Endodermal cell (in vitro differentiated cells): ENCODE results near the gene ZFR2. TPM values are rescaled to one million over a fixed set of nuclear protein-coding genes. Genes with fewer than 3 reads are reported as not detected.

Source experiments
- DNase-seq: peaks from one replicate; pipeline ENCODE4 v3.0.0-alpha.2; 2017
- H3K27ac ChIP-seq: 2 replicates; pipeline ENCODE4 v1.5.1; 2013; ENCODE audit warnings: mild to moderate bottlenecking, low read depth, low read length, moderate library complexity
- H3K27me3 ChIP-seq: 2 replicates; pipeline ENCODE4 v1.6.1; 2013; ENCODE audit warnings: mild to moderate bottlenecking, low read length, moderate library complexity; ENCODE audit not compliant: insufficient read depth, control insufficient read depth, poor library complexity, severe bottlenecking
- H3K36me3 ChIP-seq: 2 replicates; pipeline ENCODE4 v1.7.0; 2013; ENCODE audit warnings: mild to moderate bottlenecking, low read length, moderate library complexity; ENCODE audit not compliant: control insufficient read depth, insufficient read depth
- H3K4me1 ChIP-seq: one replicate; pipeline ENCODE4 v1.7.0; 2013; ENCODE audit warnings: low read length; ENCODE audit not compliant: control insufficient read depth, insufficient read depth
- H3K4me3 ChIP-seq: 2 replicates; pipeline ENCODE4 v1.5.1; 2013; ENCODE audit warnings: mild to moderate bottlenecking, low read length, moderate library complexity
- H3K9ac ChIP-seq: 2 replicates; pipeline ENCODE4 v1.6.1; 2013; ENCODE audit warnings: mild to moderate bottlenecking, low read length, moderate library complexity; ENCODE audit not compliant: poor library complexity, severe bottlenecking; ENCODE audit errors: extremely low read depth
- H3K9me3 ChIP-seq: 2 replicates; pipeline ENCODE4 v1.6.1; 2013; ENCODE audit warnings: mild to moderate bottlenecking, low read length, moderate library complexity; ENCODE audit not compliant: control insufficient read depth
- H3K27ac Mint-ChIP-seq: 2 replicates; pipeline ENCODE4 v1.8.0; 2020; ENCODE audit warnings: mixed read lengths
- H3K27me3 Mint-ChIP-seq: 2 replicates; pipeline ENCODE4 v1.8.0; 2021; ENCODE audit warnings: mild to moderate bottlenecking, mixed read lengths; ENCODE audit not compliant: insufficient read depth
- H3K36me3 Mint-ChIP-seq: 2 replicates; pipeline ENCODE4 v1.8.0; 2020; ENCODE audit warnings: low read depth, mixed read lengths
- H3K4me1 Mint-ChIP-seq: 2 replicates; pipeline ENCODE4 v1.8.0; 2020; ENCODE audit warnings: mixed read lengths
- H3K4me3 Mint-ChIP-seq: 2 replicates; pipeline ENCODE4 v1.8.0; 2020; ENCODE audit warnings: mild to moderate bottlenecking, moderate library complexity, mixed read lengths
- H3K9me3 Mint-ChIP-seq: 2 replicates; pipeline ENCODE4 v1.8.0; 2020; ENCODE audit warnings: mild to moderate bottlenecking, mixed read lengths
- CTCF ChIP-seq: fragments of 200-600 bp; sonication (generic); conservative IDR thresholded peaks from 2 replicates; pipeline ENCODE4 v1.5.0; 2021; ENCODE audit warnings: antibody characterized with exemption, mild to moderate bottlenecking
- WGBS, 2 experiments: methylation state at CpG; one replicate each; pipeline versions ENCODE4 v1.1.5 to v1.1.7; 2013; ENCODE audit warnings: missing lambda C conversion rate in 2 of 2, mixed read lengths in 1 of 2; ENCODE audit not compliant: insufficient coverage in 1 of 2, insufficient read length in 1 of 2; 5-methylcytosine and 5-hydroxymethylcytosine counted together
- total RNA-seq, 2 donors: library from RNA; stranded (reverse); fragmentation: NEBNext Ultra II Directional in 1 of 2; extraction: Animal tissue kit (Norgen Biotek cat#: 25700) in 1 of 2; gene quantifications; 2 replicates in 1 of 2; 3 replicates in 1 of 2; pipeline ENCODE4 v1.2.1, GENCODE V29; 2021

The ZFR2 gene
- total RNA-seq, 2 donors from 2014 or later, result 16.4 to 24.6 TPM

- DNase-seq, result peak; percentile 49
Observed at GRCh38 chr19:3784607-3785450, 84.0 kb downstream of the ZFR2 start.

GRCh38 chr19:3783660-3784584 is 84.9 kb downstream of the ZFR2 start:
- peak; percentile 70 for TF ChIP-seq CTCF
- no peak overlapping the region for H3K27ac ChIP-seq
- H3K36me3 ChIP-seq, result no peaks in the 10 kb centered on the region
- Mint-ChIP-seq H3K9me3 (peaks cover 21% of the 10 kb centered on the region), H3K36me3 (peaks cover 9% of the 10 kb centered on the region), H3K27me3 (peaks cover 51% of the 10 kb centered on the region), H3K27ac (no peak overlapping the region), H3K4me1 (no peaks in the 10 kb centered on the region), H3K4me3 (peak overlapping the region; percentile 55)
- H3K4me3 ChIP-seq, result no peak overlapping the region
- no peaks in the 10 kb centered on the region for H3K4me1 ChIP-seq
- peaks cover 30% of the 10 kb centered on the region for H3K27me3 ChIP-seq
- no peak overlapping the region for H3K9ac ChIP-seq
- peaks cover 20% of the 10 kb centered on the region for H3K9me3 ChIP-seq
- peak; percentile 86 for DNase-seq
- WGBS, 2 experiments, result 61 to 76% methylated on average over 26 to 49 of the region's 49 CpGs

More at GRCh38 chr19:3784607-3785450, 84.0 kb downstream of the ZFR2 start:
- peaks cover 20% of the 10 kb centered on the region for H3K9me3 ChIP-seq
- Mint-ChIP-seq H3K27ac (no peak overlapping the region), H3K4me1 (no peaks in the 10 kb centered on the region), H3K36me3 (peaks cover 9% of the 10 kb centered on the region), H3K27me3 (peaks cover 53% of the 10 kb centered on the region), H3K4me3 (peak overlapping the region; percentile 55), H3K9me3 (peaks cover 21% of the 10 kb centered on the region)
- H3K36me3 ChIP-seq, result no peaks in the 10 kb centered on the region
- TF ChIP-seq CTCF, result no peak
- WGBS, 2 experiments, result 45 to 54% methylated on average over 14 to 25 of the region's 25 CpGs
- no peak overlapping the region for H3K9ac ChIP-seq
- peaks cover 30% of the 10 kb centered on the region for H3K27me3 ChIP-seq
- no peak overlapping the region for H3K27ac ChIP-seq
- H3K4me1 ChIP-seq, result no peaks in the 10 kb centered on the region
- peak overlapping the region; percentile 65 for H3K4me3 ChIP-seq

GRCh38 chr19:3782903-3783302 is 85.9 kb downstream of the ZFR2 start:
- Mint-ChIP-seq H3K27ac (no peak overlapping the region), H3K27me3 (peaks cover 51% of the 10 kb centered on the region), H3K4me1 (no peaks in the 10 kb centered on the region), H3K9me3 (peaks cover 21% of the 10 kb centered on the region), H3K36me3 (peaks cover 9% of the 10 kb centered on the region), H3K4me3 (no peak overlapping the region)
- no peak overlapping the region for H3K4me3 ChIP-seq
- no peak overlapping the region for H3K27ac ChIP-seq
- H3K9ac ChIP-seq, result no peak overlapping the region
- H3K9me3 ChIP-seq, result peaks cover 20% of the 10 kb centered on the region
- no peaks in the 10 kb centered on the region for H3K36me3 ChIP-seq
- 91 to 95% methylated on average over 6 to 13 of the region's 13 CpGs for WGBS, 2 experiments
- DNase-seq, result peak; percentile 37
- no peak for TF ChIP-seq CTCF
- H3K4me1 ChIP-seq, result no peaks in the 10 kb centered on the region
- H3K27me3 ChIP-seq, result peaks cover 30% of the 10 kb centered on the region
